ENCODE data around the gene PPP2R5A. TPM values are rescaled to one million over a fixed set of nuclear protein-coding genes. Genes with fewer than 3 reads are reported as not detected.

PPP2R5A gene
- total RNA-seq, 1 donor from 2014 or later = 13.0 TPM

GRCh38 chr1:212281590-212281989 lies 3.6 kb upstream of the PPP2R5A start:
- Mint-ChIP-seq H3K4me1 (peaks cover 17% of the 10 kb centered on the region), H3K4me3 (peak overlapping the region; percentile 20), H3K27ac (ENCODE audit: unreplicated experiment) (no peak overlapping the region), H3K9me3 (no peaks in the 10 kb centered on the region), H3K27me3 (ENCODE audit: low read depth) (peaks cover 3% of the 10 kb centered on the region), H3K36me3 (ENCODE audit: low read depth) (no peaks in the 10 kb centered on the region)
- TF ChIP-seq CTCF (conservative IDR thresholded peaks at IDR 0.05) = no peak
- DNase-seq (ENCODE audit: low read depth, low spot score) = no peak

GRCh38 chr1:212283741-212284140 lies 1.5 kb upstream of the PPP2R5A start:
- no peak overlapping the region for H3K27ac Mint-ChIP-seq (ENCODE audit: unreplicated experiment)
- no peak for TF ChIP-seq CTCF (conservative IDR thresholded peaks at IDR 0.05)

GRCh38 chr1:212284332-212284743 lies 872 bp upstream of the PPP2R5A start:
- Mint-ChIP-seq H3K4me3 (peak overlapping the region; percentile 100), H3K27me3 (ENCODE audit: low read depth) (peaks cover 3% of the 10 kb centered on the region), H3K36me3 (ENCODE audit: low read depth) (no peaks in the 10 kb centered on the region), H3K27ac (ENCODE audit: unreplicated experiment) (no peak overlapping the region), H3K4me1 (peaks cover 26% of the 10 kb centered on the region), H3K9me3 (no peaks in the 10 kb centered on the region)
- no peak for DNase-seq (ENCODE audit: low read depth, low spot score)
- no peak for TF ChIP-seq CTCF (conservative IDR thresholded peaks at IDR 0.05)

More at GRCh38 chr1:212283741-212284140, 1.5 kb upstream of the PPP2R5A start:
- Mint-ChIP-seq H3K4me1 (peaks cover 26% of the 10 kb centered on the region), H3K9me3 (no peaks in the 10 kb centered on the region), H3K27me3 (ENCODE audit: low read depth) (peaks cover 3% of the 10 kb centered on the region), H3K4me3 (peak overlapping the region; percentile 100), H3K36me3 (ENCODE audit: low read depth) (no peaks in the 10 kb centered on the region)
- DNase-seq (ENCODE audit: low read depth, low spot score) = no peak

GRCh38 chr1:212285685-212286555 lies 710 bp downstream of the PPP2R5A start:
- Mint-ChIP-seq H3K27ac (ENCODE audit: unreplicated experiment) (peak overlapping the region; percentile 74), H3K9me3 (no peaks in the 10 kb centered on the region), H3K4me1 (peaks cover 26% of the 10 kb centered on the region), H3K4me3 (peak overlapping the region; percentile 100), H3K36me3 (ENCODE audit: low read depth) (no peaks in the 10 kb centered on the region), H3K27me3 (ENCODE audit: low read depth) (peaks cover 3% of the 10 kb centered on the region)
- peak; percentile 52 for DNase-seq (ENCODE audit: low read depth, low spot score)
- no peak for TF ChIP-seq CTCF (conservative IDR thresholded peaks at IDR 0.05)

GRCh38 chr1:212286556-212287131 lies 1.4 kb downstream of the PPP2R5A start:
- H3K4me3 Mint-ChIP-seq = peak overlapping the region; percentile 93
- no peaks in the 10 kb centered on the region for H3K36me3 Mint-ChIP-seq (ENCODE audit: low read depth)
- H3K9me3 Mint-ChIP-seq = no peaks in the 10 kb centered on the region
- peak overlapping the region; percentile 74 for H3K27ac Mint-ChIP-seq (ENCODE audit: unreplicated experiment)
- H3K27me3 Mint-ChIP-seq (ENCODE audit: low read depth) = peaks cover 3% of the 10 kb centered on the region
- no peak for DNase-seq (ENCODE audit: low read depth, low spot score)
- no peak for TF ChIP-seq CTCF (conservative IDR thresholded peaks at IDR 0.05)
- peaks cover 30% of the 10 kb centered on the region for H3K4me1 Mint-ChIP-seq
